A673 (cell line): ENCODE data around the gene ACOT7.

Source experiments
- CTCF ChIP-seq: fragments of 300-800, 200-600 bp; sonication (generic); conservative IDR thresholded peaks from 2 replicates; pipeline ENCODE4 v1.5.1; 2017; ENCODE audit warnings: low read depth, mild to moderate bottlenecking, antibody characterized with exemption, low read length, moderate library complexity, mixed read lengths
- EZH2 ChIP-seq: fragments of 200-600 bp; sonication (generic); IDR thresholded peaks from 2 replicates; pipeline ENCODE4 v1.6.1; 2017; ENCODE audit warnings: borderline replicate concordance, low read depth, mild to moderate bottlenecking, mixed read lengths, antibody characterized with exemption, low read length; ENCODE audit not compliant: poor library complexity, severe bottlenecking

- TF ChIP-seq CTCF (no peak), EZH2 (no peak)
These were observed 21.5 kb upstream of the ACOT7 start for GRCh38 chr1:6414881-6415626.
